Stimulated activated CD8-positive, alpha-beta memory T cell treated with anti-CD3 and anti-CD28 coated beads, Interleukin-4, amount 100 ng/mL, for 1 hour (primary cell): ENCODE measurements around the gene SRCIN1.
"Not testable (repeated sequence)": the region's sequence is repeated elsewhere in the genome, so short reads cannot be mapped to it uniquely, and the experiment has no call there.

Experiments used
- DNase-seq, 2 donors: peaks; one replicate each; pipeline ENCODE4 v3.0.0-alpha.2; 2020; ENCODE audit warnings: low read depth in 2 of 2, low spot score in 1 of 2

Gene SRCIN1

GRCh38 chr17:38485146-38485468, 120.6 kb downstream of the SRCIN1 start:
- no peak for DNase-seq

GRCh38 chr17:38484242-38485145, 121.3 kb downstream of the SRCIN1 start:
- peak; percentile 23 to 39 for DNase-seq

DNA sequence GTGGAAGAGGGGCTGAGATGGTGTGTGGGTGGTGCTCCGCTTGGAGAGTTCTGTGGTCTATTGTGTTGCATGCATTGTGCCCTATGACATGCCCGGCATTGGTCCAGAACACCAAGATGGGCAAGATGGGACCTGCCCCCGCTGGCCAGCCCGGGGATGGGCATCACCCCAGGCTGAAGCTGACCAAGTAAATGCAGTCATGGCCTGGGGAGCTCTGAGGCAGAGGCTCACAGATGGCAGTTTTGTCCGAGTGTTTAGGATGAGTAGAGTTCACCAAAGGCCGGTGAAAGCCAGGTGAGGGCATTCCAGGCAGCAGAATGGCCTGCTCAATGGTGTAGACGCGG, 123.1 kb downstream of the SRCIN1 start:
- DNase-seq, result not testable (repeated sequence)

GRCh38 chr17:38482039-38482699, 123.6 kb downstream of the SRCIN1 start:
- not testable (repeated sequence) for DNase-seq
